RKO (cell line): ENCODE data around the gene TRPM3.
"Not testable (repeated sequence)": the region's sequence is repeated elsewhere in the genome, so short reads cannot be mapped to it uniquely, and the experiment has no call there.

Experiments used
- DNase-seq: peaks from one replicate; pipeline ENCODE4 v3.0.0-alpha.2; 2016; ENCODE audit warnings: low spot score

TRPM3 gene

GRCh38 chr9:70995511-70995910, 125.9 kb downstream of the TRPM3 start:
- DNase-seq, result no peak

GRCh38 chr9:70994582-70994981, 126.8 kb downstream of the TRPM3 start:
- no peak for DNase-seq

GRCh38 chr9:70988551-70988950, 132.9 kb downstream of the TRPM3 start:
- DNase-seq, result no peak

GRCh38 chr9:70987986-70988385, 133.4 kb downstream of the TRPM3 start:
- DNase-seq, result no peak

GRCh38 chr9:70986984-70987383, 134.4 kb downstream of the TRPM3 start:
- DNase-seq, result no peak

- no peak for DNase-seq
These were observed 137.6 kb downstream of the TRPM3 start for GRCh38 chr9:70983723-70984295.

- DNase-seq, result no peak
These were observed 140.1 kb downstream of the TRPM3 start for GRCh38 chr9:70981312-70981711.

- DNase-seq, result no peak
These were observed 141.5 kb downstream of the TRPM3 start for GRCh38 chr9:70979966-70980365.

GRCh38 chr9:70978085-70978484, 143.3 kb downstream of the TRPM3 start:
- DNase-seq, result no peak

GRCh38 chr9:70975821-70976220, 145.6 kb downstream of the TRPM3 start:
- DNase-seq, result no peak

- DNase-seq, result no peak
These were observed 149.7 kb downstream of the TRPM3 start for GRCh38 chr9:70971723-70972122.

GRCh38 chr9:70966380-70966779, 155.0 kb downstream of the TRPM3 start:
- not testable (repeated sequence) for DNase-seq

- DNase-seq, result no peak
These were observed 156.6 kb downstream of the TRPM3 start for GRCh38 chr9:70964861-70965260.

- DNase-seq, result no peak
These were observed 157.9 kb downstream of the TRPM3 start for GRCh38 chr9:70963554-70963953.

- no peak for DNase-seq
These were observed 158.5 kb downstream of the TRPM3 start for GRCh38 chr9:70962761-70963440.

GRCh38 chr9:70959366-70959765, 162.1 kb downstream of the TRPM3 start:
- no peak for DNase-seq

- no peak for DNase-seq
These were observed 166.8 kb downstream of the TRPM3 start for GRCh38 chr9:70954596-70955143.

GRCh38 chr9:70954126-70954525, 167.3 kb downstream of the TRPM3 start:
- DNase-seq, result peak; percentile 5

- no peak for DNase-seq
These were observed 169.4 kb downstream of the TRPM3 start for GRCh38 chr9:70951749-70952727.

GRCh38 chr9:70950270-70950669, 171.2 kb downstream of the TRPM3 start:
- no peak for DNase-seq

- DNase-seq, result no peak
These were observed 172.2 kb downstream of the TRPM3 start for GRCh38 chr9:70949239-70949638.

GRCh38 chr9:70948744-70949143, 172.7 kb downstream of the TRPM3 start:
- DNase-seq, result no peak

- no peak for DNase-seq
These were observed 173.9 kb downstream of the TRPM3 start for GRCh38 chr9:70947511-70947910.
